Skin of body (tissue), 2 donors: Measurements from ENCODE around the gene TUBB4B. TPM values are rescaled to one million over a fixed set of nuclear protein-coding genes. Genes with fewer than 3 reads are reported as not detected.

Experiments used
- DNase-seq: peaks from one replicate; lab custom pipeline; 2025; lab: John Stamatoyannopoulos, UW
- total RNA-seq: library from RNA; depleted of rRNA; stranded (reverse); fragments of >200 nt; gene quantifications from one replicate; pipeline ENCODE4 v1.2.3, GENCODE V29; 2014

Gene TUBB4B
- total RNA-seq, 1 donor from 2014 or later, result 97.1 TPM

DNA sequence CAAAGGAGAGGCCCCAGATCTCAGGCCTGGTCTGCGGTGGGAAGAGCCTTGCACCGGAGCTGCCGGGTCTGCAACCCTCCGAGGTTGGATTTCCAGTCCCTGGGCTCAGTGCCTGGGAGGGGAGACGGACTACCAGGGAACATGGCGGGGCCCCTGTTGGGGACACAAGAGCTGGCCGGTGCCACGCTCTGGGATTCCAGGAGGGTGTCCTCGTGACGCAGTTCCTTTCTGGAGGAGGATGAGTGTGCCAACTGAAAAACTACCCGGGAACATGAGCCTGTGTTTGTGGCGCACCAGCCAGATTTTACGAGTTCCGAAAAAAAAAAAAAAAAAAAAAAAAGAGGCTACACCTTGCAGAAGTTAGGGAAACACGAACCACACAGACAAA is 52.0 kb downstream of the TUBB4B start:
- DNase-seq, result no peak

Other genes with a start within 250 kb of the TUBB4B start
- 13.0 TPM for gene PAXX, start 248.9 kb upstream of the TUBB4B start, total RNA-seq
- 12.7 TPM for gene CLIC3, start 244.7 kb upstream of the TUBB4B start, total RNA-seq
- 13.6 TPM for gene ABCA2, start 213.1 kb upstream of the TUBB4B start, total RNA-seq
- 0.39 TPM for gene FUT7, start 209.2 kb upstream of the TUBB4B start, total RNA-seq
- 15.4 TPM for gene NPDC1, start 195.1 kb upstream of the TUBB4B start, total RNA-seq
- gene ENTPD2, start 187.2 kb upstream of the TUBB4B start, total RNA-seq, result 8.0 TPM
- gene SAPCD2, start 170.7 kb upstream of the TUBB4B start, total RNA-seq, result 5.8 TPM
- gene UAP1L1, start 163.8 kb upstream of the TUBB4B start, total RNA-seq, result 5.4 TPM
- gene MAN1B1, start 154.3 kb upstream of the TUBB4B start, total RNA-seq, result 39.5 TPM
- 32.4 TPM for gene DPP7, start 126.6 kb upstream of the TUBB4B start, total RNA-seq
- 0.89 TPM for gene GRIN1, start 102.1 kb upstream of the TUBB4B start, total RNA-seq
- not detected for gene LRRC26, start 71.2 kb upstream of the TUBB4B start, total RNA-seq
- not detected for gene TMEM210, start 69.2 kb upstream of the TUBB4B start, total RNA-seq
- gene ANAPC2, start 52.7 kb upstream of the TUBB4B start, total RNA-seq, result 22.0 TPM
- gene SSNA1, start 52.6 kb upstream of the TUBB4B start, total RNA-seq, result 24.1 TPM
- 3.4 TPM for gene TPRN, start 40.5 kb upstream of the TUBB4B start, total RNA-seq
- gene TMEM203, start 35.6 kb upstream of the TUBB4B start, total RNA-seq, result 19.5 TPM
- gene NDOR1, start 35.6 kb upstream of the TUBB4B start, total RNA-seq, result 3.0 TPM
- gene RNF208, start 19.0 kb upstream of the TUBB4B start, total RNA-seq, result 0.20 TPM
- 1.4 TPM for gene CYSRT1, start 16.1 kb upstream of the TUBB4B start, total RNA-seq
- not detected for gene RNF224, start 13.8 kb upstream of the TUBB4B start, total RNA-seq
- not detected for gene SLC34A3, start 10.4 kb upstream of the TUBB4B start, total RNA-seq
- not detected for gene STPG3, start 10.0 kb downstream of the TUBB4B start, total RNA-seq
- 21.3 TPM for gene NELFB, start 14.0 kb downstream of the TUBB4B start, total RNA-seq
- 1.7 TPM for gene TOR4A, start 36.4 kb downstream of the TUBB4B start, total RNA-seq
- gene NRARP, start 61.0 kb downstream of the TUBB4B start, total RNA-seq, result 9.9 TPM
- 7.6 TPM for gene EXD3, start 181.9 kb downstream of the TUBB4B start, total RNA-seq
- 0.30 TPM for gene NOXA1, start 182.1 kb downstream of the TUBB4B start, total RNA-seq
- 0.10 TPM for gene ENTPD8, start 200.1 kb downstream of the TUBB4B start, total RNA-seq
- 11.6 TPM for gene NSMF, start 218.0 kb downstream of the TUBB4B start, total RNA-seq